ENCODE measurements around the gene RORB.

Gene RORB

DNA sequence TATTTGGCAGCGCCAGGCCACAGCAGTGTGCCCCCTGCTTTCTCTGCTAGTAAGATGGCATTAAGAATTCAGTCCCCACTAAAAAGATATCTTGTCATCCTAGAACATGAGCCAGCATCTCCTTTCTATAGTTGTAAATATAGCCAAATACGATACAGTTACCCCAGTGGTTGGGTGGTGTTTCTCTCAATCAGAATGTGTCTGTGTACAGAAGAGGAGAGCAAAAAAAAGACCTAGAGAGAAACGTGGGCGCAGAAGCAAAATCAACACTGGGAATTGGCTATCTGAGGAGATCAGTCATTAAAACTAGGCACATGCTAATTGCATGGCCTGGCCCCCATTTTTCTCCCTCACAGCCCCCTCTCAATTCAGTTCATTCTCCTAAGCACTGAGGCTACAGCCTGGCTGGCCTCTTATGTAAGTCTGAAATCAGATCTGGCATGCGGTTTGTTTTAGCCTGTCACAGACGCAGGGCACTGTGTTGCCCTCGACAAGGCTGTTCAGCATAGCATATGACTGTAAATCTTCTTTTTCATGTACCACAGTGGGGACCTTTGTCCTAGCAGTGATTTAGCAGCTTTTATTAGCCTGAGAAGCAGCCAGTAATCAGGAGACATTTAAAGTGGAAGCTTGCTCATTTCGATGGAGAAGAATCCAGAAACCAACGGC, 57.8 kb downstream of the RORB start:
- H3K27ac ChIP-seq (ENCODE audit: low read depth, low read length): no peak overlapping the region
- H3K79me2 ChIP-seq (ENCODE audit: control insufficient read depth, insufficient read depth, low read length): no peaks in the 10 kb centered on the region
- H3K9ac ChIP-seq (ENCODE audit: low read length): no peak overlapping the region
- peaks cover 4% of the 10 kb centered on the region for H3K4me1 ChIP-seq (ENCODE audit: control insufficient read depth, low read depth, low read length)
- no peak overlapping the region for H3K23ac ChIP-seq (ENCODE audit: low read length)
- H2BK5ac ChIP-seq (ENCODE audit: low read length): no peak overlapping the region
- H2AK5ac ChIP-seq (ENCODE audit: low read length): no peak overlapping the region
- no peak overlapping the region for H3K4me3 ChIP-seq (ENCODE audit: low read length)
- DNase-seq: no peak
- H4K8ac ChIP-seq (ENCODE audit: low read depth, low read length): no peak overlapping the region
- no peaks in the 10 kb centered on the region for H3K36me3 ChIP-seq (ENCODE audit: control insufficient read depth, insufficient read depth, low read length)
- H3K4ac ChIP-seq (ENCODE audit: low read depth, low read length): no peak overlapping the region
- H3K18ac ChIP-seq (ENCODE audit: low read length): no peak overlapping the region
- H3K56ac ChIP-seq (ENCODE audit: low read length): no peak overlapping the region
- no CpG with 5 or more reads among the region's 9 CpGs for WGBS (ENCODE audit: extremely low coverage, insufficient coverage, low lambda C conversion rate)
- no peak overlapping the region for H3K4me2 ChIP-seq (ENCODE audit: low read length)
- H4K5ac ChIP-seq (ENCODE audit: low read length): no peak overlapping the region
- H3K27me3 ChIP-seq (ENCODE audit: insufficient read depth, low read length, poor library complexity): no peaks in the 10 kb centered on the region
- H2BK120ac ChIP-seq (ENCODE audit: low read depth, low read length): no peak overlapping the region
- H2BK15ac ChIP-seq (replicated peaks; ENCODE audit: low read depth): no peak overlapping the region
- no peaks in the 10 kb centered on the region for H3K79me1 ChIP-seq (ENCODE audit: low read length)

DNA sequence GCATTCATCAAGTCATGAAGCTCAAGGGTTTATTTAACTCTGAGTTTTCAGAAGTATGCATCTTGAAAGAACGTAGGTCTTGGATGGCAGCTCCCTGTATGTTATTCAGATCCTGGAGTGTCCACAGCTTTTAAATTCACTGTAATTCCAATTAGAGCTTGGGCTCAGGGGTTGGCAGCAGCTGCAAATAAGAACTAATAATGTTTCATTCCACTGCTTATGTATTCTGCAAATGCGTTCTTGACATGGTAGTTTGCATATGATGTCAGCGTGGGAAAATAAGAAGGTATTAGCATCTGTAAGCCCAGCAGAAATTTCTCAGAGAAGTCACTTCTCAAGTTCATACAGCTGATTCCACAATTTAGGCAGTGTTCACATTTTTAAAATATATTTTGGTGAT, 58.4 kb downstream of the RORB start:
- no peaks in the 10 kb centered on the region for H3K79me1 ChIP-seq (ENCODE audit: low read length)
- whole genome bisulfite sequencing (ENCODE audit: extremely low coverage, insufficient coverage, low lambda C conversion rate): no CpG with 5 or more reads among the region's 3 CpGs

DNA sequence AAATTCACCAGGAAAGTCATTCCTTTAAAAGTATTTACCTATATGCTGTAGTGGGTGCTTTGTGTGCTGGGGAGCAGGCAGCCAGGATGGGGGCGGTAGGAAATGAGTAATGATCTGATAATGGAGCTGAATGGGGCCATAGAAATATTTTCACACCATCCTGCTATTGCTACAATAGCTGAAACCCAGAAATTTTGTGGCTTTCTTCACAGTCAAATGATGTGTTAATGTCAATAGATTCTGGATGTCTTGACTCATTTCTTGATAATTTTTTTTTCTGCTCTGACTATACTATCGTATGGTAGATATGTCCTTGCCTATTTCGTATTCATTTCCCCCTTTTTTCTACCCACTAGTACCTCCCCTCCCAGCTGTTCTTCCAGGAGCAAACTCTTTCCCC, 59.5 kb downstream of the RORB start:
- no CpG with 5 or more reads among the region's 3 CpGs for WGBS (ENCODE audit: extremely low coverage, insufficient coverage, low lambda C conversion rate)

More for the DNA sequence above, 58.4 kb downstream of the RORB start:
- Histone ChIP-seq H3K56ac (ENCODE audit: low read length) (no peak overlapping the region), H3K18ac (ENCODE audit: low read length) (no peak overlapping the region), H3K27ac (ENCODE audit: low read depth, low read length) (no peak overlapping the region), H3K4ac (ENCODE audit: low read depth, low read length) (no peak overlapping the region), H4K8ac (ENCODE audit: low read depth, low read length) (no peak overlapping the region), H3K36me3 (ENCODE audit: control insufficient read depth, insufficient read depth, low read length) (no peaks in the 10 kb centered on the region), H3K9ac (ENCODE audit: low read length) (no peak overlapping the region), H2BK5ac (ENCODE audit: low read length) (no peak overlapping the region), H2AK5ac (ENCODE audit: low read length) (no peak overlapping the region), H3K4me2 (ENCODE audit: low read length) (no peak overlapping the region), H3K27me3 (ENCODE audit: insufficient read depth, low read length, poor library complexity) (no peaks in the 10 kb centered on the region), H3K4me3 (ENCODE audit: low read length) (no peak overlapping the region), H3K23ac (ENCODE audit: low read length) (no peak overlapping the region), H3K79me2 (ENCODE audit: control insufficient read depth, insufficient read depth, low read length) (no peaks in the 10 kb centered on the region), H2BK15ac (replicated peaks; ENCODE audit: low read depth) (no peak overlapping the region), H2BK120ac (ENCODE audit: low read depth, low read length) (no peak overlapping the region), H4K5ac (ENCODE audit: low read length) (no peak overlapping the region), H3K4me1 (ENCODE audit: control insufficient read depth, low read depth, low read length) (peaks cover 4% of the 10 kb centered on the region)
- DNase-seq: no peak

DNA sequence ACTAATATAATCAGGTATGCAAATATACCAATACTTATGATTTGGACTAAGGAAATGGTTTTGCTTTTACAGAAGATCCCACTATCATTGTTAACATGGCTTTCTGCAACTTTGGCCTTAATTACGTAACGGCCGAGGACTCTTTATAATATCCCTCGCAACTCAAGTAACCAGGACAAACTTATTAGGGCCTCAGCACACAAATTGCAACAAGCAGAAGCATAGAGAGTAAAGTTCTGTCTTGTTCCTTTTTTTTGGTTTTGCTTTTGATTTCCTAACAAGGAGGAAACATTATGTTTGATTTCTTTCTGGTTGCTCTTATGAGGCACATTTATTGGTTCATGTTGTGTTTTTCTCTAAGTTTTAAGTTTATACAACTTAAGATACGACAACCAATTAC, 60.4 kb downstream of the RORB start:
- H3K4me1 ChIP-seq (ENCODE audit: control insufficient read depth, low read depth, low read length): peaks cover 4% of the 10 kb centered on the region
- H3K27ac ChIP-seq (ENCODE audit: low read depth, low read length): no peak overlapping the region
- no peak for DNase-seq
- no peak overlapping the region for H3K4me2 ChIP-seq (ENCODE audit: low read length)
- no peak overlapping the region for H2AK5ac ChIP-seq (ENCODE audit: low read length)
- no peak overlapping the region for H3K18ac ChIP-seq (ENCODE audit: low read length)
- no peak overlapping the region for H3K4me3 ChIP-seq (ENCODE audit: low read length)
- no CpG with 5 or more reads among the region's 5 CpGs for WGBS (ENCODE audit: extremely low coverage, insufficient coverage, low lambda C conversion rate)
- no peak overlapping the region for H2BK120ac ChIP-seq (ENCODE audit: low read depth, low read length)
- no peak overlapping the region for H2BK5ac ChIP-seq (ENCODE audit: low read length)
- no peak overlapping the region for H3K23ac ChIP-seq (ENCODE audit: low read length)
- H3K4ac ChIP-seq (ENCODE audit: low read depth, low read length): no peak overlapping the region
- H3K27me3 ChIP-seq (ENCODE audit: insufficient read depth, low read length, poor library complexity): no peaks in the 10 kb centered on the region
- H3K79me2 ChIP-seq (ENCODE audit: control insufficient read depth, insufficient read depth, low read length): no peaks in the 10 kb centered on the region
- H3K79me1 ChIP-seq (ENCODE audit: low read length): no peaks in the 10 kb centered on the region
- H3K36me3 ChIP-seq (ENCODE audit: control insufficient read depth, insufficient read depth, low read length): no peaks in the 10 kb centered on the region
- no peak overlapping the region for H3K9ac ChIP-seq (ENCODE audit: low read length)
- no peak overlapping the region for H3K56ac ChIP-seq (ENCODE audit: low read length)
- no peak overlapping the region for H4K8ac ChIP-seq (ENCODE audit: low read depth, low read length)
- H2BK15ac ChIP-seq (replicated peaks; ENCODE audit: low read depth): no peak overlapping the region
- H4K5ac ChIP-seq (ENCODE audit: low read length): no peak overlapping the region

More for the DNA sequence above, 59.5 kb downstream of the RORB start:
- Histone ChIP-seq H3K4me2 (ENCODE audit: low read length) (no peak overlapping the region), H2BK5ac (ENCODE audit: low read length) (no peak overlapping the region), H3K18ac (ENCODE audit: low read length) (no peak overlapping the region), H3K36me3 (ENCODE audit: control insufficient read depth, insufficient read depth, low read length) (no peaks in the 10 kb centered on the region), H3K4ac (ENCODE audit: low read depth, low read length) (no peak overlapping the region), H2BK120ac (ENCODE audit: low read depth, low read length) (no peak overlapping the region), H3K56ac (ENCODE audit: low read length) (no peak overlapping the region), H4K5ac (ENCODE audit: low read length) (no peak overlapping the region), H3K27ac (ENCODE audit: low read depth, low read length) (no peak overlapping the region), H2BK15ac (replicated peaks; ENCODE audit: low read depth) (no peak overlapping the region), H3K27me3 (ENCODE audit: insufficient read depth, low read length, poor library complexity) (no peaks in the 10 kb centered on the region), H3K79me1 (ENCODE audit: low read length) (no peaks in the 10 kb centered on the region), H2AK5ac (ENCODE audit: low read length) (no peak overlapping the region), H3K9ac (ENCODE audit: low read length) (no peak overlapping the region), H3K79me2 (ENCODE audit: control insufficient read depth, insufficient read depth, low read length) (no peaks in the 10 kb centered on the region), H3K4me3 (ENCODE audit: low read length) (no peak overlapping the region), H3K4me1 (ENCODE audit: control insufficient read depth, low read depth, low read length) (peaks cover 4% of the 10 kb centered on the region), H3K23ac (ENCODE audit: low read length) (no peak overlapping the region), H4K8ac (ENCODE audit: low read depth, low read length) (no peak overlapping the region)
- peak; percentile 10 for DNase-seq

DNA sequence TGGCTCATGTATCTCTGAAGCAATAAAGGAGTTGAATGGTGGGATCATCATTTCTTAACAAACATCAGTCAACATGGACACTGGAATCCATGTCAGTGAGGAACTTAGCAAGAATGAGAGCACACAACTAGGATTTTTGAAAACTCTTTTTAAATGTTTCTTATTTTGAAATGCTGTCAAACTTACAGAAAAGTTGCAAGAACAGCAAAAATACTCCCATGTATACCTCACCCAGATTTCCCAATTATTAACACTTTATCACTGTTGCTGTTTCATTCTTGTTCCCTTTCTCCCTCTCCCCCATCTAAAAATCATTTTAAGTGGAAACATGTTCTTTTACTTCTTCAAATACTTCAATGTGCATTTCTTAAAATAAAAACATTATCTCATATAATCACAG, 65.5 kb downstream of the RORB start:
- H2BK5ac ChIP-seq (ENCODE audit: low read length): no peak overlapping the region
- DNase-seq: no peak
- no peak overlapping the region for H3K9ac ChIP-seq (ENCODE audit: low read length)
- no peaks in the 10 kb centered on the region for H3K79me1 ChIP-seq (ENCODE audit: low read length)
- no peaks in the 10 kb centered on the region for H3K36me3 ChIP-seq (ENCODE audit: control insufficient read depth, insufficient read depth, low read length)
- H4K5ac ChIP-seq (ENCODE audit: low read length): no peak overlapping the region
- H2BK15ac ChIP-seq (replicated peaks; ENCODE audit: low read depth): no peak overlapping the region
- H3K4ac ChIP-seq (ENCODE audit: low read depth, low read length): no peak overlapping the region
- H2BK120ac ChIP-seq (ENCODE audit: low read depth, low read length): no peak overlapping the region
- H3K23ac ChIP-seq (ENCODE audit: low read length): no peak overlapping the region
- no peak overlapping the region for H3K4me3 ChIP-seq (ENCODE audit: low read length)
- no peak overlapping the region for H2AK5ac ChIP-seq (ENCODE audit: low read length)
- H3K4me2 ChIP-seq (ENCODE audit: low read length): no peak overlapping the region
- H3K27ac ChIP-seq (ENCODE audit: low read depth, low read length): no peak overlapping the region
- H3K79me2 ChIP-seq (ENCODE audit: control insufficient read depth, insufficient read depth, low read length): no peaks in the 10 kb centered on the region
- H3K27me3 ChIP-seq (ENCODE audit: insufficient read depth, low read length, poor library complexity): no peaks in the 10 kb centered on the region
- no peak overlapping the region for H3K56ac ChIP-seq (ENCODE audit: low read length)
- H3K18ac ChIP-seq (ENCODE audit: low read length): no peak overlapping the region
- H3K4me1 ChIP-seq (ENCODE audit: control insufficient read depth, low read depth, low read length): no peaks in the 10 kb centered on the region
- H4K8ac ChIP-seq (ENCODE audit: low read depth, low read length): no peak overlapping the region

DNA sequence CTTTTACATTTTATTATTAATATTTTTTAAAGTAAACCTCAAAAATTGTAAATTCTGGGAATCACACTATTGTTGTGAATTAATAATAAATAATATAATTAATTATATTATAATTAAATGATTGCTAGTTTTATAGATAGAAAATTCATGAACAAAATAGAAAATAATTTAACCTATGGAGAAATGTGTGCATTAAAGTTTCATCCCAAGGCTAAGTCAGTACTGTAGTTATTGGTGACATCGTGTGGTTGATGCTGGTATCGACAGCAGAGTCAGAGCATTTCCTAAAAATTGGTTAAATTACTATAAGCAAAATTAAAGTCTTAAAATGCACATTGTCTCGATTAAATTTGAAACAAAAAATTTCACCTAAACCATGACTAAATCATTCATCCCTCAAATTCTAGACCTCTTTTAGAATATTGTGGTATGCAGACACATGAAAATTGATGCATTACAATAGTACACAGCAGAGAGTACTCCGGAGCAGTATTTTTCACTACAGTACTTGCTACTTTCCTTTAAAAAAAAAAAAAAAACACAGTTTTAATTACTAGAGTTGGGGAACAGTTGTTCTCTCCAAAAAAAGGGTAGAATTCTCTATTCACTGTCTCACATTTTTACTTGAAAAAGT, 73.9 kb downstream of the RORB start:
- no peak overlapping the region for H2BK5ac ChIP-seq (ENCODE audit: low read length)
- no peak overlapping the region for H3K9ac ChIP-seq (ENCODE audit: low read length)
- H2BK15ac ChIP-seq (replicated peaks; ENCODE audit: low read depth): no peak overlapping the region
- no peak overlapping the region for H2AK5ac ChIP-seq (ENCODE audit: low read length)
- peak; percentile 35 for DNase-seq
- H3K4me2 ChIP-seq (ENCODE audit: low read length): no peak overlapping the region
- H3K23ac ChIP-seq (ENCODE audit: low read length): no peak overlapping the region
- H3K4ac ChIP-seq (ENCODE audit: low read depth, low read length): no peak overlapping the region
- no peak overlapping the region for H3K56ac ChIP-seq (ENCODE audit: low read length)
- no peak overlapping the region for H2BK120ac ChIP-seq (ENCODE audit: low read depth, low read length)
- H4K8ac ChIP-seq (ENCODE audit: low read depth, low read length): no peak overlapping the region
- H3K79me2 ChIP-seq (ENCODE audit: control insufficient read depth, insufficient read depth, low read length): no peaks in the 10 kb centered on the region
- peaks cover 2% of the 10 kb centered on the region for H3K4me1 ChIP-seq (ENCODE audit: control insufficient read depth, low read depth, low read length)
- H4K5ac ChIP-seq (ENCODE audit: low read length): no peak overlapping the region
- no peaks in the 10 kb centered on the region for H3K79me1 ChIP-seq (ENCODE audit: low read length)
- no peaks in the 10 kb centered on the region for H3K27me3 ChIP-seq (ENCODE audit: insufficient read depth, low read length, poor library complexity)
- no peak overlapping the region for H3K4me3 ChIP-seq (ENCODE audit: low read length)
- no CpG with 5 or more reads among the region's 4 CpGs for WGBS (ENCODE audit: extremely low coverage, insufficient coverage, low lambda C conversion rate)
- no peak overlapping the region for H3K27ac ChIP-seq (ENCODE audit: low read depth, low read length)
- H3K36me3 ChIP-seq (ENCODE audit: control insufficient read depth, insufficient read depth, low read length): no peaks in the 10 kb centered on the region
- H3K18ac ChIP-seq (ENCODE audit: low read length): no peak overlapping the region
